DMS79 treated with DMSO at 0.1 percent for 48 hours (cell line): ENCODE data around the gene MARVELD3.
A peak's percentile ranks its signal among the peaks of the same experiment; 100 is the strongest.

ENCODE experiments used
- DNase-seq: peaks from one replicate; lab custom pipeline; 2025; lab: John Stamatoyannopoulos, UW

Gene MARVELD3

DNA sequence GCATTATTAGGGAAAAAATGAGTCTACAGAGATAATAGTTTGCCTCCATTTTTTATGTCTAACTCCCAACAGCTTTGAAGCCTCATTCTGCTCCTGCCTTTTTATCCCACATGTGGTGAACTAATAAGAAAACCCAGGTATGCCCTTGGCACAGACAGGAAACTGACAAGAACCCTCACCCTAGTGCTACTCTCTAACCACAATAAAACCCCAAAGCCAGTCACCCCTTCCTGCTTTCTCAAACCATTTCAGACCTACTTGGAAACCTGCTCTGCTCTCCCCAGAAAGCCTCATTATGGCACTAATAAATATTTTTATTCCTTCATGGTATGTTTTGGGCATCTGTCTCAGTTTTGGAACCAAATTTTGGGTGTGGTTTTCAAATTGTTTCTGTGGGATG, 3.9 kb upstream of the MARVELD3 start:
- no peak for DNase-seq

DNA sequence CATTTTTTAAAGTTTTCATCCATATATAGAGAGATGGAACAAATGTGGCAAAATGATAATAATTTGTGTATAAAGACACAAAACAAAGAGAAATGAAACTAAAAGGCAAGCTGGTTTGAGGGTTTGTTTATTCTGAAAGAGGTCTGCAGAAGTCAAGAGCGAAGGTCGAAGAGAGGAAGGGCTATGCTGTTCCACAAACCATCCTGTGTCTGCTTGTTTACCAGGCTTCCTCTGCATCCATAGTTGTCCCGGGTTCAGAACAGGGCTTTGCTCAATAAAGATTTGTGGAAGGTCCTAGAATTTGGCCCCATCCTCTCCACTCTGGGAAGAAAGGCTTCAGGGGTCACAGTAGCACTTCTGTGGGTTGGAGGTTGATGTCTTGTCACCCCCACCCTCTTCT, 2.4 kb upstream of the MARVELD3 start:
- DNase-seq: no peak

DNA sequence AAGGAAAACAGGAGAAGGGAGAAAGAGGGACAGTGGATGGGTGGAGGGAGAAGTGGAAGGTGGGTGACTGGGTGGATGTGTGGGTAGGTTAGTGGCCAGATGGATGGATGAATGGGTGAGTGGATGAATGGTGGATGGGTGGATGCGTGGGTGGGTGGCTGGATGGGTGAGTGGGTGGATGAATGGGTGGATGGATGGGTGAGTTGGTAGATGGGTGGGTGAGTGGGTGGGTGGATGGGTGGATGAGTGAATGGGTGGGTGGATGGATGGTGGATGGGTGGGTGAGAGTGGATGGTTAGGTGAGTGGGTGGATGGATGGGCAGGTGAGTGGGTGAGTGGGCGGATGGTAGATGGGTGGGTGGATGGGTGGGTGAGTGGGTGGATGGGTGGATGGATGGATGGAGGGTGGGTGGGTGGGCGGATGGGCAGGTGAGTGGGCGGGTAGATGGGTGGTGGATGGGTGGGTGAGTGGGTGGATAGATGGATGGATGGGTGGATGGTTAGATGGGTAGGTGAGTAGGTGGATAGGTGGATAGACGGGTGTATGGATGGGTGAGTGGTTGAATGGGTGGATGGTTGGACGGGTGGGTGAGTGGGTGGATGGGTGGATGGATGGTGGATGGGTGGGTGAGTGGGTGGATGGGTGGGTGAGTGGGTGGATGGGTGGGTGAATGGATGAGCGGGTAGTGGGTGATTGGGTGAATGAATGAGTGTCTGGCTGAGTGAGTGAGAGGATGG, 702 bp upstream of the MARVELD3 start:
- DNase-seq: no peak

DNA sequence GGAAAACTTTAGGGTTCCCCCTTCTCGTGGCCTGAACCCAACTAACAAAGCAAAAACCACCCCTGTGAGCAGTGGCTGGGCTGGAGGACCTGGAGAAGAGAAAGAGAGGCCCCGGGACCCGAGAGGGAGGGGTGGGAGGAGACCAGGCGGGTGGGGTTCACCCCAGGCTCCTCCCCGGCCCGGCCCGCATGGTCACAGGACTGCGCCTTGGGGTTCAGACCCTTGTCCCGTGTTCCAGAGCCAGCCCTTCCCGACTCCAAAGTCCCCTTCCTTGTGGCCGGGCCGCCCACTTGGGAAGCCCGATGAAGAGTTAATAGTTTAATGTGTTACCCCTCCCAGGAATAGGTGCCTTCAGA, 852 bp downstream of the MARVELD3 start:
- DNase-seq: no peak

DNA sequence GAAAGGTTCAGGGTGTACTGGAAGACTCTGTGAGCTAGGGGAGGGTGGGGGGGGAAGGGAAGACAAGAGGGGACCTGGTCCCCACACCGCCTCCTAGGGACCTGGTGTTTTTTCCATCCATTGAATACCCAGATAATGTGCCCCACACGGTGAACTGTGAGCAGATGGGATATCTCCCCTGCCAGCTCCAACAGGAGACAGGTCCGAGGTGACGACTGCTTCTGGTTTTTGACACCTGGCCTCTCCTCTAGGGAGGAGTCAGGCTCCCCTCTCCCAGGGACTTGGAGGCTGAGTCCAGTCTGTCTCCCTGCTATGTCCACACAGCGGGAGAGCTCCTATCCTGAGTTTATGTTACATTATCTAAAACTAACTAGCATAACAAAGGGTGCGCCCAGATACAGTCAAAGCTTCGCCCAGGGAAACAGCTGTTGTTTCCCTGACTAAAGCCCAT, 1.8 kb downstream of the MARVELD3 start:
- DNase-seq: no peak

DNA sequence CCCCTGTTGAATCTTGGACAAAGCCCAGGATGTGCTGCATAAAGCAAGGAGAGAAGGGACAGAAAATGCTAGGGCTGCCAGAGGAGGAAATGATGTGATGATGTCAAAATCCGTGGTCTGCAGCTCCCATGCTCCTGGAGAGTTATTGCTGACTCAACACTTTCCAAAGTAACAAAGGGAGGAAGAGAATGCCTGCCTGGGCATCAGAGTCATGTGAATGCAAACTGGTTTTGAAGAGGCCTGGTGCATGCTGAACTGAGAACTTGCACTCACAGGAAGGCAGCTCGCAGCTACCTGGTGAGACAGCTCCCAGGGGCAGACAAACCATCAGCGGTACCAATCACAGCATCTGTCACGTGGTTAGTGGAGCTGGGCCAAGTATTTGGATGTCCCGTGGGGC, 2.8 kb downstream of the MARVELD3 start:
- DNase-seq: peak; percentile 5

DNA sequence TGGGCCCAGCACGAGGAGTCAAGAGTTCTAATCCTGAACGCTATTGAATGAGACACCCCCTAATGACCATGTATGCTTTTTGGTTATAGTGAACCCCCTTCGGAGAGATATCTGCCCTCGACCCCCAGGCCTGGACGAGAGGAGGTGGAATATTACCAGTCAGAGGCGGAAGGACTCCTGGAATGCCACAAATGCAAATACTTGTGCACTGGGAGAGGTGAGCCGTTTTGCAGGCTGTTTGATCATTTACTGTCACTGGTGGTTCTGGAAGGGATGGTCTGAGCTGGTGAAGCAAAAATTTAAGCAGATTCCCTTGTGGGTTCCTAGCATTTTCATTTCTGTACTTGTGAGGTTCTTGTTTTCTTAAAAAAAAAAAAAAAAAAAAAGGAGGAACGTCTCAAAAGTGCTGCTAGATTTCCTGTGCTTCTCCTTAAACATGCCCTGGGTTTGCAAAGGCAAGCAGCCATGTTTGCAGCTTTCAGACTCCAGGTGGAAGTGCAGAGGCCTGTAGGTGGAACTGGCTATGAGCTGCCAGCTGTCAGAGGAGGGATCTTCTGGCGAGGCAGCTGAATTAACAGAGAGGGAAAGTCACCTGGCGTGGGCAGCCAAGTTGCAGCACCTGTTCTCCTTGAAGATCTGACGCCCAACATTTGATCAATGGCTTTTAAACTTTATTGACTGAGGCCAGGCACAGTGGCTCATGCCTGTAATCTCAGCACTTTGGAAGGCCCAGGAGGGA, 3.5 kb downstream of the MARVELD3 start:
- DNase-seq: no peak

DNA sequence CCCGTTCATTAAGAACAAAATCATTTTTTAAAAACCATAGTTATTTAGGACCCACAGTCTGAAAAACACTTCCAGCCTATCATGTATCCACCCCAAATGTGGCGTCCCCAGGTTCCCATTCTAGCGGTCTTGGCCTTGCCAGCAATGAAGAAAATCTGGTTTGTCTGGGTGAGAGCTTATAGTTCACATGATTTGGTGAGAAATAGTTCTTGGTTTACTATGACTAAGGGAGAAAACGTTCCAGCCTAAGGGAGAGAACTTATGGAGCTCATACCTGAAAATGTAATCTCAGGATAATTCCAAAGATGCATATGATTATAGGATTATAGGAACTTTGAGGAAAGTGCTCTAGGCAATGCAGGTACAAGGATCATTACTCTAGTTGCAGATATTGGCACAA, 4.8 kb downstream of the MARVELD3 start:
- no peak for DNase-seq

DNA sequence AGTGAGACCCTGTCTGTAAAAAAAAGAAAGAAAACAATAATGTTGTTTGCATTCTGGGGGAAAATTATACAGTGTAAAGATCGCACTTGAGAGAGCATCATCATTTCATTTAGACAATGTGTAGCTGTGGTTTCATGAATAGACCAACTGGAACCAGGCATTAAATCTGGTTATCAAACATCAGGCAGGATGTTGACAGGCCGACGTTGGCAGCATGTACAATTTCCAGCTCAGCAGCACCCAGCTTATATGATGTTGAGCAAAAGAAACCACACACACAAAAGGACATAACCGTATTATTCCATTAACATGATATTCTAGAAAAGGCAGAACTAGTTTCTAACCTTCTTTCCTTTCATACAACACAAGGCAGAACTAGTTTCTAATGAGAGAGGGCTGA, 5.8 kb downstream of the MARVELD3 start:
- no peak for DNase-seq

DNA sequence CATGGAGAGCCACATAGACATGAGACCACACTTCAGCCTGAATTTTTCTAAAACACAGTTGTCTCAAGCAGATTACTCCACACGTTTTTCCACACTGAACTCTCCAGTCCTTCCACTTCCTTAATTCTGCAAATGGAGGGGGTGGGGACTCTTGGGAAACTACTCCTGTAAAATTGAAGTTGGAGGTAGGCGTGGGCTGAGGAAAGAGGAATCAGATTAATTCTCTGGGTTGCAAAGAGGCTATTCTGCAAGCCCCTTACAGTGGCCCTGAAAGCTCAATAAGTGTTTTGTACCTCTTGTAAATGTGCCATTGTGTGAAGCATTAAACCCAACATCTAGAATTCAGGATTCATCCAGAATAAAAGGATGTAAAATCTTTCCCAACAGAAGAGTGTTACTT, 9.6 kb downstream of the MARVELD3 start:
- no peak for DNase-seq

DNA sequence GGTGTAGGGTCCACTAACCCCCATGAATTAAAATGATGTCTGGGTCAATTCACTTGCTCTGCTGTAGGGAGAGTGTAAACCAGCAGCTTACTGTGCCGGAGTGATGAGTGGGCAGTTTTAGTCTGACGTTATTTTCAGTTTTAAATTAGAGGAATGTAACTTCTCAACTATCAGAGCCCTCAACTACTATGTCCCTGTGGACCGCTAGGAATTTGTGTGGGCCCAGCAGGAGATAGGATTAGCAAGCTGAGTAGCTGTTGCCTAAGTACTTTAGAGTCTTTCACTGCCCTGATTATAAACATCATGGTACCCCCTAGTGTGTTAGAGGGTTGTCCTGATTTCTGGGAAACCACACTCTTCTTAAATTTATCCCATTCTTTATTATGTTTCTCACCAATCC, 11.4 kb downstream of the MARVELD3 start:
- DNase-seq: no peak

DNA sequence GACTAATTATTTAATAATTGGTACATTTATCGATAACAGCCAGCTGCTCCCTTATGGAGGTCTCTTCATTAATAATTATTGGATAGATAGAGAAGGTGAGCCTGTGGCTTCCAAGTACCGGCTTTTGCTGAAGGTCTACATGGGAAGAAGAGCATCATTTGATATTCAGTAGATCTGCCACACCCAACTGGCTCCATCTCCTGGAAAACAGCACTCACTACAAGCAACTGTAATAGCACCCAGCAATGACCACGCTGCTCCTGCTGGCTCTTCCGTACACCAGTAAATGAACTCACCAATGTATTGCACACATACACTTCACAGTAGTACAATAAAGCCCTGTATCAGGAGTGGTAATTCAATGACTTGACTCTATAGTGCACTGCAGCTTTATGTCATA, 19.5 kb downstream of the MARVELD3 start:
- DNase-seq: no peak

DNA sequence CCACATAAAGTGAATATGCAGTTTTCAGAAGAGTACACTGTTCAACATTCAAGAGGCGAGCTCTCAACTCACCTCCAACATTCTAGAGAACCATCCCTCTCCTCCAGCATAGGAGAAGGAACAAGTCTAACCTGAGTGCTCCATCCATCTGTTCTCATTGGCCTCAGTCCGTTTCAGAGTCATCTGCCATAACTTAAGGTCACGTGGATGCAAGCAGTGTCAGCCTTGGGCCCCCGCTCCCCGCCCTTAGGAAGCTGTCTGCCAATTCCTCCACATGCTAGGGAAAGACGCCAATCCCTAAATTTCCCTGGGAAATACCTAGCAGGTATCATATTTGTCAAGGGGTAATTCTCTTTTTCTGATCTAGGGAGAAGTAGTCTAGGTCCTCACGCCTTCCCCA, 21.4 kb downstream of the MARVELD3 start:
- no peak for DNase-seq

DNA sequence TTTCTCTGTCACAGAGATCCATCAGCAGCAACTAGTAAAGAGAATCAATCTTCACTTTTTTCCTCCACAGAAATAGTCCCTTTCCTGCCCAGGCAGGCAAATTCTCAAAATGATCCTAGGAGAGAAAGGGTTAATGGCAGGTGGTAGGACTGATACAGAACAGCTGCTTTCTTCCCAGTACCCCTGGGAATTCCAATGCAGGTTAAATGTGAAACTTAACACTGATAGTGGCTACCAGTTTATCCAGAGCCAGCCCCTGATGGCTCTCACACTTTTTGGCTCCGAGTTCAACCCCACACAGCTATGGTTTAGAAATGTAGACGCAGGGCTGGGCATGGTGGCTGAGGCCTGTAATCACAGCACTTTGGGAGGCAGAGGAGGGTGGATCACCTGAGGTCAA, 22.2 kb downstream of the MARVELD3 start:
- no peak for DNase-seq

DNA sequence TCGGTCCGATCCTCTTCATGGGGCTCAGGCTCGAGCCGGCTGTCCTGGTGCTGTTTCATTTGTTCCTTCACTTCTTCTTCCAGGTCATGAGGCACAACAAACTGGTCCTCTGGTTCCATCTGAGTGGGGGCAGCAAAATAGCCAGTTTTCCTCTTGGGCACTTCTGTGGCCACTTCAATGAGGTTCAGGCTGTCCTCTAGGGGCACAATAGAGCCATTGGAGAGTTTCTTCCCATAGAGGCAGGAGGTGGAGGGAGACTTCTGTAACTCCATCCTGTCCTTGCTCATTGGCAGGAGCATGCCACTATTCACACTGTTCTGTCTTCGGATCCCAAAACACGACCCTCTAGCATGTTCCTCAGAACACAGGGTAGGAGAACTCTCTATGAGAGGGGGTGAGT, 22.9 kb downstream of the MARVELD3 start:
- no peak for DNase-seq

DNA sequence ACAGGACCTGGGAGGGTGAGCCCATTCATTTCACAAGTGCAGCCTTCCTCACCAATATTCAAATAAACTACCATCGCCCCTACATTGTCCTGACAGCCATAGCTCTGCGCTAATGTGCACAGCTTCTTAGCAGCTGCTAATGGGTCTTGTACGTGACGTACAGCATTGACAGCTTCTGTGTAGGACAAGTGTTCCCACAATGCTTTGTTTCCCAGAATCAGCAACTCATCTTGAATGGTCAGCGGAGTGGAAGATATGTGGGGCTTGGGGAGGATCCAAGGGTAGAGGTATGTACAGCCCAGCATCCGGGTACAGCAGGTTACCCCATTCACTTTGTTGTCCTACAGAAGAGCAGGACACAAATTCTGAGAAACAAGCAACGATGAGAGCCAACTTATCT, 23.7 kb downstream of the MARVELD3 start:
- no peak for DNase-seq

DNA sequence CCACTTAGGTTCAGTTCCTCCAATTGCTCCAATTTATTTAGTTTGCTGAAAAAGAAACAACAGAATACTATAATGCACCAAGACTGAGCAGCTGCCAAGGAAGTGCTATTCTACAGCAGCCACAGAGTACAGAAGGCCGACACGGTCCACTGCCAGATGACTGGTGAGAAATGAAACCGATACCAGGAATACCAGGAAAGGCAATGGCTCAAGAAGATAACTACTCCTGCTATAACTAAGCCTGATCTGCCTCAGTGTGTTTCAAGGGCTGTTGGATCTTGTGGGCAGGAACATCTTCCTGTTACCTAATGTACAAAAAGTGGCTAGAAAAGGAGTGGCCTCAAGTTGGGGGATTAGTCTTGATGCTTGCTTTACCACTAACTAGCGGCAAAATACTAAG, 32.8 kb downstream of the MARVELD3 start:
- DNase-seq: peak; percentile 24

DNA sequence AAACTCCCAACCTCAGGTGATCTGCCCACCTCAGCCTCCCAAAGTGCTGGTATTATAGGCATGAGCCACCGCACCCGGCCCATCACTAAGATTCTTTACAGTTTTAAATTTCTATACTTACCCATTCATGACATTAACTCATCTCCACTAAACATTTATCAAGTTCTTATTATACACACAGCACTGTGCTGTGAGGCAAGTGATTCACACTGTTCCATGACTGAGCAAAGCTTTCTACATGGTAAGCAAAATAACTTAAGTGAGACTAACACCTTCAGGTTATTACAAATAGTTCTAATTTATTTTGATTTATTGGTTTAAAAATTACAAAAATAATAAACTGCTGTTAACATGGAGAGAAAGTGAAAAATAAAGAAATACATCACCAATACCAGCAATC, 33.5 kb downstream of the MARVELD3 start:
- no peak for DNase-seq

DNA sequence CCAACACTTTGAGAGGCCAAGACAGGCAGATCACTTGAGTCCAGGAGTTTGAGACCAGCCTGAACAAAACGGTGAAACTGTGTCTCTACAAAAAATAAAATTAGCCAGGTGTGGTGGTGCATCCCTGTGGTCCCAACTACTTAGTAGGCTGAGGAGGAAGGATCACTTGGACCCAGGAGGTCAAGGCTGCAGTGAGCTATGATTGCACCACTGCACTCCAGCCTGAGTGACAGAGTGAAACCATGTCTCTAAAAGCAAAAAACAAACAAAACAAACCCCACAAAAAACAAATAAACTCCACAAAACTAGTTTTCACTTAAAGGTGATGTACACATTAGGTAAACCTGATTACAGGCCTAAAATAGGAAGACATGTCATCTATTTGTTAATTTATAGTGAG, 40.3 kb downstream of the MARVELD3 start:
- no peak for DNase-seq

DNA sequence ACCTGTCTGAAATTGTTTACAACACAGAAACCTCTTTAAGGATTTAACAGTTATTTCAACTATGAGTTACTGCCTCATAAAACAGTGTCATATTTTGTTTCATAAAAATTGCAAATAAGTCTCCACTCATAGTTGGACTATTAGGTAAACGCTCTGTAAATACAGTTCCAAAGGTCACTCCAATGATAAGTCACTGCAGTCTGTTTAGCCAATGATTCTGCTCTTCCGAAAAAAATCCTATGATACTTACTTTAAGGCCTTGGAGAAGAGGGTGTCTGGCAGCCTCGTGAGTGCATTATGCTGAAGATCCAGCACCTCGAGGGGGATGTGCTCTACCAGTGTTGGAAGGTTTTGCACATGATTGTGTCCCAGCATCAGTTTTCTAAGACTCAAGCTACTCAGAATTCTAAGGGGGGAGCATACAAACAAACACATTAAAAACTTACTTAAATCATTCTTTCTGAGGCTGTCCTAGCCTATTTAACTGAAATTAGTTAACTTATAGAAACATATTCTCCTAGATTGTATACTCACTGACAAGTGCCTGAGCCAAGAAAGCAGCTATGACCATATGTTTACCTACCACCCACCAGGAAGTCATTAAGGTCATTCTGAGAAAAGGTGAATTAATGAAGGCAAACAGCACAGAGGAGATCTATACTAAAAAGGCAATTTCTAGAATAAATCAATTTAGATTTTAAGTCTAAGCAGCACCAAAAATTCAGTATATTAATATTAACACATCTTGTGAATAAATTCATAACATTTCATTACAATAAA, 41.1 kb downstream of the MARVELD3 start:
- DNase-seq: no peak

DNA sequence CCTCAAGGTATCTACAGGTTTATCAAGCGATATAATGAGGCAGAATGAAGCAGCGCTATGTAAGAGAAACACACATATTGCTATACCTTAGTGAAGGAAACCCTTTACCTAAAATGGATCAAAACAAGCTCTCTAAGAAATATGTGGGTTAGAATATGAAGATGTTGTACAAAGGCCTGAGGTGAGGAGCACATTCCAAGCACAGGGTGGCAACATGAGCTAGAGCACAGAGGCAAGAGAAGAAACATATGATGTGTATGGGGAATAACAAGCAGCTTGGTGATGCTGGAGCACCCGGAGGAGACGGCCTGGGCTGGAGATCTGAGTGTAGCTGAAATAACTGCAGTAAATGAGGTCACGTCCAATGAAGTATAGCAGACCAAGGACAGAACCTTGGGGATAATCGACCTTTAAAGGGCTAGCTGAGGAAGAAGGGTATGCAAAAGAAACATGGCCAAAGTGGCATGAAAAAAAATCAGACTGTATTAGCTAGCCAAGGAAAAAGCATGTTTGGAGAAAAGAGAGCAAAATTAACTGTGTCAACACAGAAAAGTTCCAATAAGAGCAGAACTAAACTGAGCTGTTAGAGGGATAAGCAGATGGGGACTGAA, 44.0 kb downstream of the MARVELD3 start:
- no peak for DNase-seq

DNA sequence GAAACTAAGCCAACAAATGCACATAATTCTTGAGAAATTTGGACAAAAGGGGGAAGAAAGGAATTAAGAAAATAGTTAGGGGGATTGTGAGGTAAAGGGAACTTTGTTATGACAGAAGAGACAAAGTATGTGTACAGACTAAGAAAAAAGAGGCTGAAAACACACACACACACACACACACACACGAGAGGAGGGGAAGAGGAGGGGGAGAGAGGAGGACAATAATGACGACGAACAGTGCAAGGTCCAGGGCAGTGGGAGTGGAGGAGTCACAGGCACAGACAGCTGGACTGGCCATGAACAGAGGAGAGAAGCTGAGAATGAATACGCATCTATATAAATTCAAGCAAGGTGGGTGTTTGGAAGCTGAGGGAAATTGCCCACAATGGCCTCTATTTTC, 44.6 kb downstream of the MARVELD3 start:
- no peak for DNase-seq

DNA sequence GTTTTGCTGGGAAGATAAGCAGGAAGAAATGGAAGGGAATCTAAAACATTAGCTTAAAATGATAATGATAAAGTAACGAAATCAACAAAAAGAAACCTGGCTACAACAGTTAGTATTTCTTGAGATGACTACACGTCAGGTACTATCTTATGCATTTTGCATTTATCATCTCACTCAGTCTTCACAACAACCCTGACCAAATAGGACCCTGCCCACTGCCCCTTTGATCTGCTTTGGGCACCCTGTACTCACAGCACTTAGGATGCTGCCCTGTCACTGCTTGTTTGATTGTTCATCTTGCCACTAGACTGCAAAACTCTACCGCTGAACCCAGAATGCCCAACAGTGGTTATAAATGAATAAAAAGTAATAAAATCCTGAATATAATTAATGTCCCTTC, 45.2 kb downstream of the MARVELD3 start:
- DNase-seq: no peak
